Naive thymus-derived CD8-positive, alpha-beta T cell (primary cell): ENCODE data around the gene RPS6KA3. TPM values are rescaled to one million over a fixed set of nuclear protein-coding genes. Genes with fewer than 3 reads are reported as not detected.

Experiments used
- ATAC-seq, 2 donors: fragments of 150-1000 bp; cut with Tn5 transposase in 1 of 2; sonication (Bioruptor Pico), chemical (Tn5 transposase) in 1 of 2; 1 replicate in 1 of 2; 2 replicates in 1 of 2; pipeline ENCODE4 v1.10.0; 2021; ENCODE audit warnings: mild to moderate bottlenecking in 2 of 2, moderate library complexity in 2 of 2
- POLR2A ChIA-PET: fragments of 350-600 bp; sonication (Branson Sonifier 250); formaldehyde crosslinking; loops from one replicate; lab custom pipeline; 2021; ENCODE audit warnings: antibody characterized with exemption; lab: Charles Lee
- DNase-seq, 10 donors: peaks; one replicate each; pipeline versions ENCODE4 v3.0.0 to v3.0.0-alpha.2; 2020 to 2022
- H3K27ac Mint-ChIP-seq, 10 donors: one replicate each; pipeline ENCODE4 v1.8.0; 2020 to 2022; ENCODE audit warnings: mild to moderate bottlenecking in 10 of 10, mixed read lengths in 10 of 10, moderate library complexity in 4 of 10, inconsistent platforms in 1 of 10
- H3K27me3 Mint-ChIP-seq, 5 donors: one replicate each; pipeline ENCODE4 v1.8.0; 2021 to 2022; ENCODE audit warnings: mixed read lengths in 5 of 5
- H3K36me3 Mint-ChIP-seq, 3 donors: one replicate each; pipeline ENCODE4 v1.8.0; 2020 to 2022; ENCODE audit warnings: mixed read lengths in 3 of 3, mild to moderate bottlenecking in 2 of 3, inconsistent platforms in 1 of 3
- H3K4me1 Mint-ChIP-seq, 4 donors: one replicate each; pipeline ENCODE4 v1.8.0; 2021 to 2022; ENCODE audit warnings: mixed read lengths in 4 of 4
- H3K4me3 Mint-ChIP-seq, 10 donors: one replicate each; pipeline ENCODE4 v1.8.0; 2020 to 2022; ENCODE audit warnings: mild to moderate bottlenecking in 10 of 10, mixed read lengths in 10 of 10, moderate library complexity in 6 of 10, inconsistent platforms in 1 of 10
- H3K9me3 Mint-ChIP-seq, 9 donors: one replicate each; pipeline ENCODE4 v1.8.0; 2020 to 2022; ENCODE audit warnings: mixed read lengths in 9 of 9, mild to moderate bottlenecking in 3 of 9, inconsistent platforms in 1 of 9, moderate library complexity in 1 of 9
- polyA plus RNA-seq, 3 donors: library from polyadenylated mRNA; unstranded; fragments of 300-500 nt; fragmentation: Illumina TruSeq; gene quantifications; one replicate each; pipeline ENCODE4 v1.2.3, GENCODE V29; 2021
- total RNA-seq, 8 experiments: library from RNA in 2 of 8; stranded (reverse) in 2 of 8; gene quantifications; one replicate each; pipeline ENCODE4 v1.2.3 and lab custom pipeline; 2021 to 2026

The RPS6KA3 gene
- total and polyA plus RNA-seq, 5 experiments from 2014 or later, result 27.5 to 97.8 (median 51.8) TPM

GRCh38 chrX:20151689-20152088 is 115.0 kb downstream of the RPS6KA3 start:
- peaks cover 0 to 2% (median 0%) of the 10 kb centered on the region in 4 donors for H3K4me1 Mint-ChIP-seq
- DNase-seq (no peak), ATAC-seq (no peak)
- peak overlapping the region in 1 of 10 donors; percentile 62 for H3K27ac Mint-ChIP-seq
- H3K27me3 Mint-ChIP-seq, result no peaks in the 10 kb centered on the region
- no peaks in the 10 kb centered on the region for H3K9me3 Mint-ChIP-seq
- H3K4me3 Mint-ChIP-seq, result no peak overlapping the region
- H3K36me3 Mint-ChIP-seq, result peaks cover 0 to 59% (median 14%) of the 10 kb centered on the region in 3 donors
- POLR2A ChIA-PET, result no interaction called here

GRCh38 chrX:20149326-20149725 is 117.4 kb downstream of the RPS6KA3 start:
- ATAC-seq (no peak), DNase-seq (no peak)
- Mint-ChIP-seq H3K27me3 (no peaks in the 10 kb centered on the region), H3K4me1 (peaks cover 0 to 4% (median 0%) of the 10 kb centered on the region in 4 donors), H3K36me3 (peaks cover 0 to 38% (median 13%) of the 10 kb centered on the region in 3 donors), H3K9me3 (no peaks in the 10 kb centered on the region), H3K4me3 (no peak overlapping the region), H3K27ac (no peak overlapping the region)
- POLR2A ChIA-PET, result no interaction called here

- H3K9me3 Mint-ChIP-seq, result no peaks in the 10 kb centered on the region
- H3K36me3 Mint-ChIP-seq, result peaks cover 0 to 22% (median 10%) of the 10 kb centered on the region in 3 donors
- no peak for DNase-seq
- no peak overlapping the region for H3K4me3 Mint-ChIP-seq
- no peak for ATAC-seq
- peaks cover 0 to 4% (median 0%) of the 10 kb centered on the region in 4 donors for H3K4me1 Mint-ChIP-seq
- peak overlapping the region in 1 of 10 donors; percentile 31 for H3K27ac Mint-ChIP-seq
- H3K27me3 Mint-ChIP-seq, result no peaks in the 10 kb centered on the region
- POLR2A ChIA-PET, result no interaction called here
Observed at GRCh38 chrX:20147561-20147960, 119.1 kb downstream of the RPS6KA3 start.

GRCh38 chrX:20144491-20144890 is 122.2 kb downstream of the RPS6KA3 start:
- Mint-ChIP-seq H3K27ac (no peak overlapping the region), H3K9me3 (no peaks in the 10 kb centered on the region), H3K36me3 (peaks cover 0 to 9% (median 0%) of the 10 kb centered on the region in 3 donors), H3K4me1 (peaks cover 0 to 17% (median 9%) of the 10 kb centered on the region in 4 donors), H3K4me3 (no peak overlapping the region), H3K27me3 (no peaks in the 10 kb centered on the region)
- POLR2A ChIA-PET, result no interaction called here
- no peak for DNase-seq
- no peak for ATAC-seq

GRCh38 chrX:20143561-20143960 is 123.1 kb downstream of the RPS6KA3 start:
- DNase-seq (no peak), ATAC-seq (no peak)
- H3K27me3 Mint-ChIP-seq, result no peaks in the 10 kb centered on the region
- H3K4me1 Mint-ChIP-seq, result peaks cover 0 to 23% (median 16%) of the 10 kb centered on the region in 4 donors
- H3K4me3 Mint-ChIP-seq, result peak overlapping the region in 1 of 10 donors; percentile 3
- POLR2A ChIA-PET, result no interaction called here
- no peaks in the 10 kb centered on the region for H3K9me3 Mint-ChIP-seq
- peak overlapping the region in 2 of 10 donors; percentile 67 to 92 for H3K27ac Mint-ChIP-seq
- H3K36me3 Mint-ChIP-seq, result peaks cover 0 to 13% (median 0%) of the 10 kb centered on the region in 3 donors

GRCh38 chrX:20143111-20143510 is 123.6 kb downstream of the RPS6KA3 start:
- Mint-ChIP-seq H3K36me3 (peaks cover 0 to 15% (median 0%) of the 10 kb centered on the region in 3 donors), H3K9me3 (no peaks in the 10 kb centered on the region), H3K27ac (peak overlapping the region in 8 of 10 donors; percentile 60 to 92 (median 83)), H3K4me3 (peak overlapping the region; percentile 22 to 84 (median 58)), H3K4me1 (peaks cover 0 to 23% (median 16%) of the 10 kb centered on the region in 4 donors), H3K27me3 (no peaks in the 10 kb centered on the region)
- ATAC-seq (no peak), DNase-seq (no peak)
- POLR2A ChIA-PET, result no interaction called here

GRCh38 chrX:20141281-20142220 is 125.2 kb downstream of the RPS6KA3 start, which contains the start of gene EIF1AX:
TSS of gene EIF1AX (minus strand) at chrX:20141838. CDS start at chrX:20141640, 198 bp downstream.
- Mint-ChIP-seq H3K4me1 (peaks cover 0 to 26% (median 19%) of the 10 kb centered on the region in 4 donors), H3K27me3 (no peaks in the 10 kb centered on the region), H3K9me3 (no peaks in the 10 kb centered on the region), H3K4me3 (peak within 1 kb of the TSS; percentile 84 to 95 (median 88)), H3K36me3 (peaks cover 0 to 28% (median 0%) of the 10 kb centered on the region in 3 donors), H3K27ac (peak within 1 kb of the TSS; percentile 66 to 98 (median 94))
- ATAC-seq (peak; percentile 95 to 96), DNase-seq (peak; percentile 84 to 100 (median 96))
- POLR2A ChIA-PET, result interaction anchor here (0.6 to 1.0 kb wide), 2 partner anchors 351 to 398 kb away, joined by 3 read pairs; no protein-coding TSS in a partner anchor

GRCh38 chrX:20140420-20140819 is 126.3 kb downstream of the RPS6KA3 start:
- Mint-ChIP-seq H3K9me3 (no peaks in the 10 kb centered on the region), H3K27ac (peak overlapping the region; percentile 57 to 98 (median 94)), H3K36me3 (peaks cover 0 to 40% (median 0%) of the 10 kb centered on the region in 3 donors), H3K4me3 (peak overlapping the region; percentile 84 to 95 (median 88)), H3K4me1 (peaks cover 6 to 34% (median 26%) of the 10 kb centered on the region in 4 donors), H3K27me3 (no peaks in the 10 kb centered on the region)
- ATAC-seq (no peak), DNase-seq (no peak)
- POLR2A ChIA-PET, result no interaction called here

- DNase-seq (no peak), ATAC-seq (no peak)
- Mint-ChIP-seq H3K27ac (peak overlapping the region in 9 of 10 donors; percentile 13 to 98 (median 94)), H3K4me1 (peaks cover 6 to 34% (median 26%) of the 10 kb centered on the region in 4 donors), H3K27me3 (no peaks in the 10 kb centered on the region), H3K9me3 (no peaks in the 10 kb centered on the region), H3K4me3 (peak overlapping the region; percentile 84 to 95 (median 88)), H3K36me3 (peaks cover 0 to 44% (median 0%) of the 10 kb centered on the region in 3 donors)
- POLR2A ChIA-PET, result no interaction called here
Observed at GRCh38 chrX:20139966-20140365, 126.7 kb downstream of the RPS6KA3 start.

GRCh38 chrX:20135944-20136343 is 130.8 kb downstream of the RPS6KA3 start:
- ATAC-seq, result no peak
- Mint-ChIP-seq H3K27ac (peak overlapping the region in 6 of 10 donors; percentile 8 to 81 (median 26)), H3K4me1 (peaks cover 6 to 32% (median 26%) of the 10 kb centered on the region in 4 donors)

GRCh38 chrX:20132666-20133065 is 134.0 kb downstream of the RPS6KA3 start:
- H3K9me3 Mint-ChIP-seq, result no peaks in the 10 kb centered on the region
- H3K4me3 Mint-ChIP-seq, result no peak overlapping the region
- ATAC-seq (no peak), DNase-seq (no peak)
- no peaks in the 10 kb centered on the region for H3K27me3 Mint-ChIP-seq
- H3K27ac Mint-ChIP-seq, result peak overlapping the region in 3 of 10 donors; percentile 13 to 34 (median 22)
- POLR2A ChIA-PET, result no interaction called here
- H3K4me1 Mint-ChIP-seq, result peaks cover 6 to 13% (median 11%) of the 10 kb centered on the region in 4 donors
- peaks cover 0 to 80% (median 0%) of the 10 kb centered on the region in 3 donors for H3K36me3 Mint-ChIP-seq

More at GRCh38 chrX:20135944-20136343, 130.8 kb downstream of the RPS6KA3 start:
- H3K9me3 Mint-ChIP-seq, result no peaks in the 10 kb centered on the region
- no peak for DNase-seq
- POLR2A ChIA-PET, result no interaction called here
- peaks cover 0 to 75% (median 0%) of the 10 kb centered on the region in 3 donors for H3K36me3 Mint-ChIP-seq
- no peaks in the 10 kb centered on the region for H3K27me3 Mint-ChIP-seq
- H3K4me3 Mint-ChIP-seq, result peak overlapping the region in 1 of 10 donors; percentile 25

GRCh38 chrX:20130357-20130756 is 136.4 kb downstream of the RPS6KA3 start:
- H3K27ac Mint-ChIP-seq, result peak overlapping the region in 4 of 10 donors; percentile 7 to 42 (median 20)
- H3K9me3 Mint-ChIP-seq, result no peaks in the 10 kb centered on the region
- H3K4me3 Mint-ChIP-seq, result no peak overlapping the region
- ATAC-seq (no peak), DNase-seq (no peak)
- H3K36me3 Mint-ChIP-seq, result peaks cover 0 to 58% (median 0%) of the 10 kb centered on the region in 3 donors
- no peaks in the 10 kb centered on the region for H3K27me3 Mint-ChIP-seq
- H3K4me1 Mint-ChIP-seq, result no peaks in the 10 kb centered on the region
- POLR2A ChIA-PET, result no interaction called here
